Glomerular visceral epithelial cell (primary cell): ENCODE measurements around the gene RSL1D1.

Source experiments
- DNase-seq: peaks from one replicate; pipeline ENCODE4 v3.0.0-alpha.2; 2016; ENCODE audit errors: extremely low spot score

RSL1D1 gene

GRCh38 chr16:11851294-11852091, at the start of gene RSL1D1:
Gene RSL1D1 (minus strand): TSS chr16:11851542. CDS start chr16:11851512, 30 bp downstream.
- DNase-seq, result peak; percentile 93

DNA sequence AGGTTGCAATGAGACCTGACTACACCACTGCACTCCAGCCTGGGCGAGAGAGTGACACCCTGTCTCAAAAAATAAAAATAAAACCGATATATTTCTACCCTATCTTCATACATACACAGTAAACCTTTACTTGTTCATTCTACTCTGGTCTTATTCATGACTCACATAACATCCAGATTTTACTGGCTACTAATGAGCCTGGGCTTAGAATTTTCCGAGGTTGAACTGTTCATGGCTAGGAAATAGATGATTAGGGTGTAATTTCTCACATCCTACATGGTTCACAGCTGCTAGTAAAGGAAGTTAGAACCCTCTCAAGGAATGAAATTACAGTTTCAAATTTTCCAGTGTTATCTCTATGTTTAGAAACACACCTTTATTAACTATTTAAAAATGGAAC, 49.7 kb upstream of the RSL1D1 start:
- no peak for DNase-seq

- peak; percentile 27 for DNase-seq
Measured at GRCh38 chr16:11896486-11897176, 45.3 kb upstream of the RSL1D1 start.

DNA sequence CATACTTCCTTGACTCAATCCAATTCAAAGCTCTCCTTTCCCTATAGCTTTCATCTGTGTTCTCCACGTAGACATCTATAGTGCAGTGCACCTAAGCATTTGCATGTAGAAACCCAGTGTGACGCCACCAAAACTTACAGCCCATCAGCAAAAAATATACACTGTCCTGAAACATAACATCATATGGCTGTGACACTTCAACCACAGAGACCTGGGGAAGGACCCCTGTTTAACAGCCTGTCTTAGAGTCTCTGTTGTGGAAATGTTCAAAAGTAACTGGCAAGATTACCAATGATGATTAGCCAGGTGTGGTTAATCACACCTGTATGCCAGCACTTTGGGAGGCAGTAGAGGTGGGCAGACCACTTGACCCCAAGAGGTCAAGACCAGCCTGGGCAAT, 42.2 kb upstream of the RSL1D1 start:
- DNase-seq, result no peak

DNA sequence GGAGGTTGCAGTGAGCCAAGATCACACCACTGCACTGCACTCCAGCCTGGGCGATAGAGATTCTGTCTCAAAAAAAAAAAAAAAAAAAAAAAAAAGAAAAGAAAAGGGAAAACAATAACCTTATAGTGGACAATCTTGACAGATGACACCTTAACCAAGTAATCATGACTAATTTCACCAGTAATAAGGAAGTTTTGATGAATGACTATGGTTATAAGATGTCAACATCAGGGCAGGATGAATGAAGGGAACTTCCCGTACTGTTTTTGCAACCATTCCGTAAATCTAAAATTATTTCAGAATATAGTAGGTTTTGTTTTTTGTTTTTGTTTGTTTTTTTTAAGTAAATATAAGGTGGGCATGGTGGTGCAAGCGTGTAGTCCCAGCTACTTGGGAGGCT, 41.4 kb upstream of the RSL1D1 start:
- DNase-seq, result no peak

- no peak for DNase-seq
Measured at GRCh38 chr16:11890231-11890965, 39.1 kb upstream of the RSL1D1 start.

GRCh38 chr16:11886881-11887280, 35.5 kb upstream of the RSL1D1 start:
- no peak for DNase-seq

GRCh38 chr16:11884035-11884434, 32.7 kb upstream of the RSL1D1 start:
- DNase-seq, result no peak

DNA sequence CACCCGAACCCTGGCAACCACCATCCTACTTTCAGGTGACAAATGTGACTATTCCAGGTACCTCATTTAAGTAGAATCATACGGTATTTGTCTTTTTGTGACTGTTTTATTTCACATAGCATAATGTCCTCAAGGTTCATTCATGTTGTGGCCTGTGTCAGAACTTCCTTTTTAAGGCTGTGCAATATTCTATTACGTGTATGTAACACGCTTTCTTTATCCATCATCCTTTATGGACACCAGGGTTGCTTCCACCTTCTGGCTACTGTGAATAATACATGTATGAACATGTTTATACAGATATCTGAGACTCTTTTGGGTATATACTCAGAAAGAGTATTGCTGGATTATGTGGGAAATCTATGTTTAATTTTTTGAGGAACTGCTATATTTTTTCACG, 28.7 kb upstream of the RSL1D1 start:
- DNase-seq, result no peak

GRCh38 chr16:11877374-11877773, 26.0 kb upstream of the RSL1D1 start:
- no peak for DNase-seq

GRCh38 chr16:11876306-11876705, 25.0 kb upstream of the RSL1D1 start:
- DNase-seq, result no peak

GRCh38 chr16:11875721-11876120, 24.4 kb upstream of the RSL1D1 start:
- DNase-seq, result no peak

- peak; percentile 15 for DNase-seq
Measured at GRCh38 chr16:11871193-11871592, 19.9 kb upstream of the RSL1D1 start.

GRCh38 chr16:11870399-11870798, 19.1 kb upstream of the RSL1D1 start:
- DNase-seq, result no peak

GRCh38 chr16:11869353-11870228, 18.2 kb upstream of the RSL1D1 start:
- no peak for DNase-seq

DNA sequence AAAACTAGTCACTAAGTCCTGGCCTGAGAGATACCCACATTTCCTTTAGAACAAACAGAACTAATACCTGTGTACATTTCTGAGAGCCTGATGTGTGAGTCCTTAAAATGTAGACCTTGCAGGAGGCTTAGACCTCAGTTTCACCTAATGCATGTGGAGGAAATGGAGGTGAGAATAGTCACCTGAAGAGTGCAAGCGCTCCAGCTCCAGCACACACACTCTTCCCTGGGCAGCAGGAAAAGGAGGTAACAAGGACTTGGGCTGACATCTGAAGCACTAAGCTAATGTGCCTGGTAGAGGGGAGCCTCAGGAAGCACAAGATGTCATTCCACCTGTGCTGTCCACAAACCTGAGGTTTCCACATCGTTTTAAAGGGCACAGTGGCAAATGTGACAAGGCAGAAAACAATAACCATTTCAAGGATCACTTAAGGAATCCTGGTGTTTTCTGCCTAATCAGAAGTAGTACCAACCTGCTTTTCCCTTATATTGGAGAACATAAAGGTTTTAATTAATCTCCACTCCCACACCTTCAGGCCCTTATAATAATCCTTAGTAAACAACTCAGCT, 17.2 kb upstream of the RSL1D1 start:
- no peak for DNase-seq

DNA sequence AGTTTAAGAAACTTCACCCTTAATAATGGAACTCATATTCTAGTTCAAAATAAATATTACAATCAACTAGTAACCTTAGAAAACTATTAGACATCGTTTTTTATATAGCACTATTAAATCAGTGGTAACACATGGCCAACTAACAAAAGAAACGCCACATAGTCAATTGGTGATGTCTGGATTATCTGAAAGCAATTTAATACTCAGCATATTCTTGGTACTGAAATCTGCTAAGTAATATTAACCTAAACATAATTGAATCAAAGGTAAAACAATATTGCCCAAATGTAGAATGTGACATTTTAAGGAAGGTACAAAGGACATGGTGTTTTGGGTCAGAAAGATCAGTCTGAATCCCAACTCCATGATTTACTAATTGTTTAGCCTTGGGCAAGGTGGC, 11.1 kb upstream of the RSL1D1 start:
- DNase-seq, result no peak

DNA sequence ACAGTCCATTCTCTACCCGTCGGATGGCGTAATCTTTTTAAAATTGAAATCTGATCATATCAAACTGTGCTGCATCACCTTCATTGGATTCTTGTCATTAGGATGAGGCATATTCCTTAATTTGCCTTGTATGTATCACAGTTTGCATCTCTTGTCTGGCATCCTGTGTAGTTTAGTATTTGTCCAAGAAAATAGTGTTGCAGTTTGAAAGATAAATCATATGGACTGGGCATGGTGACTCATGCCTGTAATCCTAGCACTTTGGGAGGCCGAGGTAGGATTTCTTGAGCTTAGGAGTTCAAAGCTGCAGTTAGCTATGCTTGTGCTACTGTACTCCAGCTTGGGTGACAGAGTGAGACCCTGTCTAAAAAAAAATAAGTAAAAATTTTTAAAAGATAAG, 5.8 kb upstream of the RSL1D1 start:
- no peak for DNase-seq

- peak; percentile 33 for DNase-seq
Measured at GRCh38 chr16:11852092-11852809, 909 bp upstream of the RSL1D1 start.

GRCh38 chr16:11848842-11849241, 2.5 kb downstream of the RSL1D1 start:
- DNase-seq, result no peak

GRCh38 chr16:11844499-11844898, 6.8 kb downstream of the RSL1D1 start:
- DNase-seq, result no peak
